IMR-90 (cell line): ENCODE results near the gene RGPD8. TPM values are rescaled to one million over a fixed set of nuclear protein-coding genes. Genes with fewer than 3 reads are reported as not detected.

ENCODE experiments used
- ATAC-seq: fragments of 200-7000 bp; cut with Tn5 transposase; 2 replicates; pipeline ENCODE4 v1.9.1; 2020; ENCODE audit warnings: low read depth, mild to moderate bottlenecking, moderate library complexity
- BruUV-seq: library from RNA; stranded (reverse); fragments of 400-500 nt; replicated peaks from 2 replicates; lab custom pipeline; 2021; lab: Mats Ljungman, UMichigan
- CTCF ChIA-PET: fragments of 300-600 bp; formaldehyde crosslinking; extraction: SDS; loops from one replicate; lab custom pipeline; 2021; ENCODE audit warnings: antibody characterized with exemption; lab: Yijun Ruan, JAX
- POLR2A ChIA-PET: fragments of 300-600 bp; sonication (Branson Sonifier 250); formaldehyde crosslinking; loops from one replicate; lab custom pipeline; 2022; ENCODE audit warnings: antibody characterized with exemption; ENCODE audit not compliant: unreplicated experiment; lab: Charles Lee
- DNase-seq: peaks from one replicate; pipeline ENCODE4 v3.0.0; 2013
- H2AFZ ChIP-seq: replicated peaks from 2 replicates; pipeline ENCODE3; 2013; ENCODE audit warnings: low read length, mild to moderate bottlenecking; ENCODE audit not compliant: poor library complexity
- H2AK5ac ChIP-seq: 2 replicates; pipeline ENCODE4 v1.6.1; 2013; ENCODE audit warnings: low read depth, low read length, inconsistent platforms
- H2AK9ac ChIP-seq: replicated peaks from 2 replicates; pipeline ENCODE3; 2013; ENCODE audit warnings: mild to moderate bottlenecking, low read depth, low read length, moderate library complexity; ENCODE audit not compliant: poor library complexity
- H2BK120ac ChIP-seq: 2 replicates; pipeline ENCODE4 v1.6.1; 2013; ENCODE audit warnings: low read depth, low read length, inconsistent platforms
- H2BK15ac ChIP-seq: 3 replicates; pipeline ENCODE4 v1.6.1; 2013; ENCODE audit warnings: low read depth, low read length, inconsistent platforms
- H2BK20ac ChIP-seq: 2 replicates; pipeline ENCODE4 v1.6.1; 2013; ENCODE audit warnings: low read depth, mild to moderate bottlenecking, inconsistent platforms, low read length, moderate library complexity
- H2BK5ac ChIP-seq: 2 replicates; pipeline ENCODE4 v1.6.1; 2013; ENCODE audit warnings: mild to moderate bottlenecking, low read depth, low read length, inconsistent platforms; ENCODE audit not compliant: poor library complexity, severe bottlenecking
- H3K14ac ChIP-seq: replicated peaks from 2 replicates; pipeline ENCODE4 v1.6.1; 2013; ENCODE audit warnings: low read depth, low read length, inconsistent platforms
- H3K18ac ChIP-seq: 2 replicates; pipeline ENCODE4 v1.6.1; 2013; ENCODE audit warnings: low read depth, low read length, control low read depth
- H3K23ac ChIP-seq: 2 replicates; pipeline ENCODE4 v1.6.1; 2013; ENCODE audit warnings: low read depth, low read length, inconsistent platforms
- H3K27ac ChIP-seq: 2 replicates; pipeline ENCODE4 v1.5.1; 2013; ENCODE audit warnings: mild to moderate bottlenecking, control low read depth, low read length; ENCODE audit not compliant: insufficient read depth
- H3K27me3 ChIP-seq: 2 replicates; pipeline ENCODE4 v1.6.1; 2013; ENCODE audit warnings: low read length; ENCODE audit not compliant: control insufficient read depth, insufficient read depth
- H3K36me3 ChIP-seq: 2 replicates; pipeline ENCODE4 v1.6.1; 2013; ENCODE audit warnings: low read length, mixed read lengths; ENCODE audit not compliant: control insufficient read depth, insufficient read depth
- H3K4ac ChIP-seq: 2 replicates; pipeline ENCODE4 v1.6.1; 2013; ENCODE audit warnings: low read depth, low read length, inconsistent platforms
- H3K4me1 ChIP-seq: 2 replicates; pipeline ENCODE4 v1.6.1; 2013; ENCODE audit warnings: low read length, mixed read lengths; ENCODE audit not compliant: control insufficient read depth, insufficient read depth
- H3K4me2 ChIP-seq: 2 replicates; pipeline ENCODE4 v1.6.1; 2013; ENCODE audit warnings: low read depth, mild to moderate bottlenecking, control low read depth, low read length, moderate library complexity
- H3K4me3 ChIP-seq: 2 replicates; pipeline ENCODE4 v1.5.1; 2013; ENCODE audit warnings: low read depth, mild to moderate bottlenecking, control low read depth, low read length, moderate library complexity; ENCODE audit not compliant: insufficient read depth
- H3K56ac ChIP-seq: 2 replicates; pipeline ENCODE4 v1.6.1; 2013; ENCODE audit warnings: low read length, inconsistent platforms; ENCODE audit not compliant: insufficient read depth; ENCODE audit errors: extremely low read depth
- H3K79me1 ChIP-seq, 2 experiments: 2 replicates each; pipeline ENCODE4 v1.6.1; 2013; ENCODE audit warnings: low read length in 2 of 2, inconsistent platforms in 1 of 2, low read depth in 1 of 2
- H3K9ac ChIP-seq: 2 replicates; pipeline ENCODE4 v1.6.1; 2013; ENCODE audit warnings: low read depth, low read length, control low read depth
- H3K9me1 ChIP-seq: 2 replicates; pipeline ENCODE4 v1.6.1; 2013; ENCODE audit warnings: low read length, inconsistent platforms; ENCODE audit not compliant: insufficient read depth
- H3K9me3 ChIP-seq: 2 replicates; pipeline ENCODE4 v1.6.1; 2013; ENCODE audit warnings: low read length; ENCODE audit not compliant: control insufficient read depth, insufficient read depth
- H4K20me1 ChIP-seq: 2 replicates; pipeline ENCODE4 v1.6.1; 2013; ENCODE audit warnings: low read length, inconsistent platforms; ENCODE audit not compliant: insufficient read depth
- H4K5ac ChIP-seq: 2 replicates; pipeline ENCODE4 v1.6.1; 2013; ENCODE audit warnings: mild to moderate bottlenecking, low read depth, low read length, control low read depth
- H4K8ac ChIP-seq, 2 experiments: 2 replicates each; pipeline ENCODE4 v1.6.1; 2013; ENCODE audit warnings: low read depth in 2 of 2, low read length in 2 of 2, control low read depth in 1 of 2, inconsistent platforms in 1 of 2
- H4K91ac ChIP-seq: 2 replicates; pipeline ENCODE4 v1.6.1; 2013; ENCODE audit warnings: low read depth, low read length, inconsistent platforms; ENCODE audit not compliant: insufficient read depth
- CHD1 ChIP-seq: IDR thresholded peaks from 2 replicates; pipeline ENCODE4 v1.6.1; 2012; ENCODE audit warnings: low read depth, low read length, improper control_type of control experiment
- CTCF ChIP-seq: conservative IDR thresholded peaks from 2 replicates; pipeline ENCODE4 v1.5.1; 2012; ENCODE audit warnings: mild to moderate bottlenecking, low read depth, low read length, improper control_type of control experiment
- ELK1 ChIP-seq: fragments of 150-350 bp; IDR thresholded peaks from 2 replicates; pipeline ENCODE4 v1.6.1; 2016; ENCODE audit warnings: low read depth, mild to moderate bottlenecking, low read length, moderate library complexity, borderline replicate concordance
- FOS ChIP-seq: fragments of 150-350 bp; IDR thresholded peaks from 2 replicates; pipeline ENCODE4 v1.6.1; 2016; ENCODE audit warnings: low read depth, low read length
- MAZ ChIP-seq: IDR thresholded peaks from 2 replicates; pipeline ENCODE4 v1.6.1; 2012; ENCODE audit warnings: low read depth, mild to moderate bottlenecking, low read length, improper control_type of control experiment, moderate library complexity, borderline replicate concordance
- POLR2A ChIP-seq: IDR thresholded peaks from 2 replicates; pipeline ENCODE4 v1.6.1; 2012; ENCODE audit warnings: mild to moderate bottlenecking, low read depth, low read length
- RAD21 ChIP-seq: IDR thresholded peaks from 2 replicates; pipeline ENCODE4 v1.6.1; 2012; ENCODE audit warnings: low read length, improper control_type of control experiment
- RCOR1 ChIP-seq: IDR thresholded peaks from 2 replicates; pipeline ENCODE4 v1.6.1; 2012; ENCODE audit warnings: mild to moderate bottlenecking, low read length, improper control_type of control experiment; ENCODE audit not compliant: insufficient replicate concordance
- WGBS, 2 experiments: methylation state at CpG; one replicate each; pipeline versions ENCODE4 v1.1.5 to v1.1.7; 2013; ENCODE audit warnings: missing lambda C conversion rate in 2 of 2; ENCODE audit not compliant: insufficient read length in 1 of 2; ENCODE audit errors: extremely low coverage in 2 of 2; 5-methylcytosine and 5-hydroxymethylcytosine counted together
- dilution Hi-C: fragments of 300-500 bp; cut with HindIII; formaldehyde crosslinking; loops from one replicate; pipeline ENCODE4 v1.14.3; 2018; ENCODE audit warnings: low sequenced_read_pairs; ENCODE audit not compliant: unreplicated experiment
- in situ Hi-C: fragments of 300-500 bp; cut with MboI; formaldehyde crosslinking; loops from 3 replicates; pipeline ENCODE4 v1.14.3; 2019; ENCODE audit warnings: low sequenced_read_pairs, inconsistent platforms, mixed read lengths
- intact Hi-C: fragments of 100-400 bp; cut with micrococcal nuclease; formaldehyde crosslinking; loops from 2 replicates; pipeline ENCODE4 v1.10.0; 2022
- polyA plus RNA-seq, 3 experiments: library from polyadenylated mRNA; depleted of rRNA; stranded (reverse); fragments of >200 nt; gene quantifications; 2 replicates each; pipeline ENCODE4 v1.2.3, GENCODE V29; 2012; ENCODE audit warnings: low replicate concordance in 1 of 3
- total RNA-seq: library from RNA; depleted of rRNA; stranded (reverse); fragments of >200 nt; gene quantifications from 2 replicates; pipeline ENCODE4 v1.2.3, GENCODE V29; 2012
- TF ChIP-seq, protein P1 (sequence below): fragments of 150-350 bp; IDR thresholded peaks from 2 replicates; pipeline ENCODE4 v1.6.1; 2017; ENCODE audit warnings: mild to moderate bottlenecking, antibody characterized with exemption, low read length, low read depth

Gene RGPD8
- total and polyA plus RNA-seq, 2 of the 4 experiments (the other 2 are of a cell fraction): 0.67 to 4.1 TPM

DNA sequence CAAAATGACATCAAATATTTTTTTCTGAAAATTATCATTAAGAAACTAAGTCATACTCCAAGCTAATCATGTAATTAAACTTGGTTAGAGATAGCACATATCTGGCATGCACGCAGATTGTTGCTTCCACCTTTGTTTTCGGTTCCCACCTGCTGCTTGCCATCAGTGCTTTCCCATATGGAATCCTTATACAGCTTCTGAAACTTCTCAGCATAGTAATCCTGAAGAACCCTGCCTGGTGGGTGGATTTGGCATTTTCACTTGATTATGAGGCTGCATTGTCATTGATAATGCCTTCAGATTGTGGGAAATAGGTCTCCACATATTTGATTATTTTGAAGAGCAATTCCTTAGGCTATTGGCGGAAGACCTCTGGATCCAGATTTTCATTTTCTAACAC, 110.5 kb downstream of the RGPD8 start:
- Histone ChIP-seq H3K4ac (no peak overlapping the region), H3K27ac (no peak overlapping the region), H3K56ac (no peak overlapping the region), H2BK5ac (no peak overlapping the region), H3K18ac (no peak overlapping the region), H3K4me1 (no peaks in the 10 kb centered on the region), H3K79me1 (no peaks in the 10 kb centered on the region), H3K9me1 (0 out of 2 replicates have a peak, but pooled peaks cover 3% of the 10 kb centered on the region), H3K9me3 (no peaks in the 10 kb centered on the region), H2AK5ac (no peak overlapping the region), H4K91ac (no peak overlapping the region), H3K23ac (no peak overlapping the region), H3K27me3 (no peaks in the 10 kb centered on the region), H4K8ac (no peak overlapping the region), H2BK120ac (no peak overlapping the region), H3K9ac (no peak overlapping the region), H3K36me3 (peaks cover 4% of the 10 kb centered on the region; the same call in 1 of the 2 replicates), H2AK9ac (no peak overlapping the region), H3K14ac (no peak overlapping the region), H4K5ac (no peak overlapping the region), H3K4me3 (no peak overlapping the region), H2AFZ (no peak overlapping the region), H2BK15ac (no peak overlapping the region), H3K4me2 (no peak overlapping the region), H2BK20ac (no peak overlapping the region), H4K20me1 (no peaks in the 10 kb centered on the region)
- ChIA-PET CTCF (no interaction called here), POLR2A (no interaction called here)
- dilution Hi-C loops: no loop called here
- no peak for ATAC-seq
- in situ Hi-C loops: no loop called here
- BruUV-seq: no TSS peak
- TF ChIP-seq CTCF (no peak), FOS (no peak), ELK1 (no peak), RCOR1 (no peak), CHD1 (no peak), MAZ (no peak), RAD21 (no peak), POLR2A (no peak)
- TF ChIP-seq, protein P1, sequence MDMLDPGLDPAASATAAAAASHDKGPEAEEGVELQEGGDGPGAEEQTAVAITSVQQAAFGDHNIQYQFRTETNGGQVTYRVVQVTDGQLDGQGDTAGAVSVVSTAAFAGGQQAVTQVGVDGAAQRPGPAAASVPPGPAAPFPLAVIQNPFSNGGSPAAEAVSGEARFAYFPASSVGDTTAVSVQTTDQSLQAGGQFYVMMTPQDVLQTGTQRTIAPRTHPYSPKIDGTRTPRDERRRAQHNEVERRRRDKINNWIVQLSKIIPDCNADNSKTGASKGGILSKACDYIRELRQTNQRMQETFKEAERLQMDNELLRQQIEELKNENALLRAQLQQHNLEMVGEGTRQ: no peak
- intact Hi-C loops: no loop called here
- no CpG with 5 or more reads among the region's 3 CpGs for WGBS, 2 experiments
- DNase-seq: no peak
